ENCODE measurements around the gene CARD19.
"Not testable (repeated sequence)": the region's sequence is repeated elsewhere in the genome, so short reads cannot be mapped to it uniquely, and the experiment has no call there.

Gene CARD19

GRCh38 chr9:93099551-93100275, 3.7 kb downstream of the CARD19 start:
- no peak for DNase-seq (ENCODE audit: low read depth, low spot score)

GRCh38 chr9:93100276-93100636, 4.2 kb downstream of the CARD19 start:
- no peak for DNase-seq (ENCODE audit: low read depth, low spot score)
- no peak overlapping the region for H3K27ac ChIP-seq

More at GRCh38 chr9:93099551-93100275, 3.7 kb downstream of the CARD19 start:
- H3K27ac ChIP-seq, result peak overlapping the region; percentile 62

GRCh38 chr9:93101086-93101485, 5.1 kb downstream of the CARD19 start:
- DNase-seq (ENCODE audit: low read depth, low spot score); H3K27ac ChIP-seq: not testable (repeated sequence)

GRCh38 chr9:93105620-93106019, 9.6 kb downstream of the CARD19 start:
- no peak for DNase-seq (ENCODE audit: low read depth, low spot score)
- H3K27ac ChIP-seq, result no peak overlapping the region

GRCh38 chr9:93107151-93107824, 11.3 kb downstream of the CARD19 start:
- DNase-seq (ENCODE audit: low read depth, low spot score), result no peak
- H3K27ac ChIP-seq, result no peak overlapping the region

GRCh38 chr9:93107825-93108161, 11.8 kb downstream of the CARD19 start:
- no peak overlapping the region for H3K27ac ChIP-seq
- no peak for DNase-seq (ENCODE audit: low read depth, low spot score)

GRCh38 chr9:93108291-93109041, 12.4 kb downstream of the CARD19 start:
- H3K27ac ChIP-seq, result no peak overlapping the region
- DNase-seq (ENCODE audit: low read depth, low spot score), result no peak

- DNase-seq (ENCODE audit: low read depth, low spot score), result no peak
- no peak overlapping the region for H3K27ac ChIP-seq
Measured at GRCh38 chr9:93110311-93110855, 14.4 kb downstream of the CARD19 start.

GRCh38 chr9:93111001-93111370, 15.0 kb downstream of the CARD19 start:
- DNase-seq (ENCODE audit: low read depth, low spot score), result no peak
- H3K27ac ChIP-seq, result no peak overlapping the region

GRCh38 chr9:93111371-93112115, 15.5 kb downstream of the CARD19 start:
- DNase-seq (ENCODE audit: low read depth, low spot score), result no peak
- H3K27ac ChIP-seq, result peak overlapping the region; percentile 17

- peak overlapping the region; percentile 17 for H3K27ac ChIP-seq
- DNase-seq (ENCODE audit: low read depth, low spot score), result no peak
Measured at GRCh38 chr9:93112116-93112863, 16.3 kb downstream of the CARD19 start.

- H3K27ac ChIP-seq, result no peak overlapping the region
- DNase-seq (ENCODE audit: low read depth, low spot score), result no peak
Measured at GRCh38 chr9:93112864-93113389, 16.9 kb downstream of the CARD19 start.

- no peak overlapping the region for H3K27ac ChIP-seq
- no peak for DNase-seq (ENCODE audit: low read depth, low spot score)
Measured at GRCh38 chr9:93114169-93114983, 18.4 kb downstream of the CARD19 start.

GRCh38 chr9:93114984-93115335, 18.9 kb downstream of the CARD19 start:
- DNase-seq (ENCODE audit: low read depth, low spot score), result no peak
- no peak overlapping the region for H3K27ac ChIP-seq

- DNase-seq (ENCODE audit: low read depth, low spot score), result no peak
- H3K27ac ChIP-seq, result no peak overlapping the region
Measured at GRCh38 chr9:93115486-93116071, 19.6 kb downstream of the CARD19 start.

- DNase-seq (ENCODE audit: low read depth, low spot score), result no peak
- no peak overlapping the region for H3K27ac ChIP-seq
Measured at GRCh38 chr9:93116072-93116961, 20.3 kb downstream of the CARD19 start.

GRCh38 chr9:93117521-93117920, 21.5 kb downstream of the CARD19 start:
- H3K27ac ChIP-seq; DNase-seq (ENCODE audit: low read depth, low spot score): not testable (repeated sequence)

Measured in epithelial cell of prostate (primary cell).